Measurements from ENCODE around the gene COTL1. TPM values are rescaled to one million over a fixed set of nuclear protein-coding genes. Genes with fewer than 3 reads are reported as not detected.
A peak's percentile ranks its signal among the peaks of the same experiment; 100 is the strongest.
"Not testable (repeated sequence)": the region's sequence is repeated elsewhere in the genome, so short reads cannot be mapped to it uniquely, and the experiment has no call there.

The COTL1 gene
- total RNA-seq, 1 experiment from 2014 or later: 520 TPM

DNA sequence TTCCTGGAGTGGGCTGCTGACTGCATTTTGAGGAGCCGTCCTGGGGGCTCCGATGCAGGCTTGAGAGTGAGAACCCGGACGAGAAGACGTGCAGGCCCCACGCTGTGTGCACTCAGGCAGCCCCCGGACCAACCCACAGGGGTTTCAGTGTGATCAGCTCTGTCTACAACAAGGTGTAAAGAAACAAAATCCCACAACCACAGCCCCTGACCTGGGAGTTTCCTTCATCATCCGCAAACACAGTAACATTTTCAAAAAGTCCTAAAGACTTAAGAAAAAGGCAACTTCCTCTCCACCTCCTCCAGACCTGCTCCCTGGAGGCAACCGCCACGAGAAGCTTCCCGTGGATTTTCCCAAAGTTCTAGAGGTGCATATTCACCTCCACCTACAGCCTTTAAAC lies 98.0 kb downstream of the COTL1 start:
- Histone ChIP-seq H3K9me3 (replicated peaks) (no peaks in the 10 kb centered on the region), H3K27ac (no peak overlapping the region), H3K27me3 (replicated peaks) (no peaks in the 10 kb centered on the region), H3K4me3 (no peak overlapping the region), H3K36me3 (no peaks in the 10 kb centered on the region), H3K4me1 (replicated peaks) (peaks cover 11% of the 10 kb centered on the region)
- no peak for DNase-seq (ENCODE audit: low read depth in 1 of 2, low spot score in 2 of 2)

DNA sequence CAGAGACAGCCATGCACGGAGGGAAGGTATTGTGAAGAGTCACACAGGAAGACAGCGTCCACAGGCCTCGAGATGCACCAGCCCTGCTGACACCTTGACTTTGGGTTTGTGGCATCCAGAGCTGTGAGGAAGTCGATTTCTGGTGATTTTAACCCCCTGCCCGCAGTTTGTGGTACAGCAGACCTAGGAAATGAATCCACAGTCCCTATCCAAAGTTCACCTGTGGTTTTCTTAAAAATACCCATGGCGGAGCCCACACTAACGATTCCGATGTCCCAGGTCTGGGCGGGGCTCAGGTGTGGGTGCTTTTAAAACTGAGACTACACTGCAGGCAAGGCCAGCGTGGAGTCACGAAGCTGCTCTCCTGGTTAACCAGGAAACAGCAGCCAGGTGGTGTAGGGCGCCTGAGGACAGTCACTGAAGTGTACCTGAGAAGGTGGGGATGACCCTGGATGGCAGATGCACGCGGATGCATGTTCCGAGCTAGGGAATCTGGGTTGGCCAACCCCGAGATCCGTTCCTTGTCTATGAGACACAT lies 99.0 kb downstream of the COTL1 start:
- peaks cover 11% of the 10 kb centered on the region for H3K4me1 ChIP-seq (replicated peaks)
- H3K36me3 ChIP-seq: no peaks in the 10 kb centered on the region
- no peak for DNase-seq (ENCODE audit: low read depth in 1 of 2, low spot score in 2 of 2)
- H3K4me3 ChIP-seq: no peak overlapping the region
- no peaks in the 10 kb centered on the region for H3K27me3 ChIP-seq (replicated peaks)
- H3K27ac ChIP-seq: no peak overlapping the region
- no peaks in the 10 kb centered on the region for H3K9me3 ChIP-seq (replicated peaks)

DNA sequence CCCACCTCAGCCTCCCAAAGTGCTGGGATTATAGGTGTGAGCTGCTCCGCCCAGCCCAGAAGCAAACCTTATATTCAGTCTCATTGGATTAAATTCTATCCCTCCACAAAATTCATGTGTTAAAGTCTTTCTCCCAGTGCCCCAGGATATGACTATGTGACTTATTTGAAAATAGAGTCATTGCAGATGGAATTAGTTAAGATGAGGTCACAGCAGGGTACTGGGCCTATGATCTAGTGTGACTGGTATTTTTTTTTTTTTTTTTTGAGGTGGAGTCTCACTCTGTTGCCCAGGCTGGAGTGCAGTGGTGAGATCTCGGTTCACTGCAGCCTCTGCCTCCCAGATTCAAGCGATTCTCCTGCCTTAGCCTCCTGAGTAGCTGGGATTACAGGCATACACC lies 99.7 kb downstream of the COTL1 start:
- DNase-seq (ENCODE audit: low read depth in 1 of 2, low spot score in 2 of 2): peak in 1 of 2 experiments; percentile 56
- H3K27me3 ChIP-seq (replicated peaks); H3K36me3 ChIP-seq; H3K4me3 ChIP-seq; H3K9me3 ChIP-seq (replicated peaks): not testable (repeated sequence)
- peak overlapping the region; percentile 57 for H3K27ac ChIP-seq
- peaks cover 18% of the 10 kb centered on the region for H3K4me1 ChIP-seq (replicated peaks)

DNA sequence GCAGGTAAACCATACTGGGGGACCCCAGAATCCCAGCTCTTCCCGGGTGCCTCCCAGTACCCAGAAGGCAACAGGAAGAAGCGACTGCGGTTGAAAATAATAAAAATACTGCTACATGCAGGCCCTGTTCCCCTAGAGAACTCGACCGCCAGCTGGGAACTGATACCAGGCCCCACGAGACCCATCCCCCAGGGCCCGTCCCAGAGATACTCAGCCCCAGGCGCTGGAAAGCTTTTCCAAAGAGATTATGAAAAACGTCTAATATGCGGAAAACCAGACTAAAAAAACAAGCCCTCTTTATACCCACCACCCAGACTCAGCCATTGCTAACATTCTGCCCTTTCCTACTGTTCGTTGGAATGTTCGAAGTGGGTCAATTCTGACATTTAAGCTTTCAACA lies 100.5 kb downstream of the COTL1 start:
- DNase-seq (ENCODE audit: low read depth in 1 of 2, low spot score in 2 of 2): no peak
- no peaks in the 10 kb centered on the region for H3K9me3 ChIP-seq (replicated peaks)
- H3K27me3 ChIP-seq (replicated peaks): no peaks in the 10 kb centered on the region
- H3K4me1 ChIP-seq (replicated peaks): peaks cover 26% of the 10 kb centered on the region
- H3K27ac ChIP-seq: peak overlapping the region; percentile 57
- H3K4me3 ChIP-seq: no peak overlapping the region
- H3K36me3 ChIP-seq: no peaks in the 10 kb centered on the region

Other genes with a start within 250 kb of the COTL1 start
- not detected in 2 replicates for gene ATP2C2, start 249.5 kb downstream of the COTL1 start, total RNA-seq (2014; rRNA removed; shearing (Covaris generic))
- gene MEAK7, start 113.4 kb downstream of the COTL1 start, total RNA-seq (2014; rRNA removed; shearing (Covaris generic)): 8.2 and 8.4 TPM in 2 replicates
- 33.3 and 45.8 TPM in 2 replicates for gene KLHL36, start 30.4 kb upstream of the COTL1 start, total RNA-seq (2014; rRNA removed; shearing (Covaris generic))
- 53.3 and 59.7 TPM in 2 replicates for gene USP10, start 81.9 kb upstream of the COTL1 start, total RNA-seq (2014; rRNA removed; shearing (Covaris generic))
- 6.4 and 10.9 TPM in 2 replicates for gene CRISPLD2, start 201.9 kb upstream of the COTL1 start, total RNA-seq (2014; rRNA removed; shearing (Covaris generic))